Panc1 (cell line): Measurements from ENCODE around the gene CORO7.

ENCODE experiments used
- POLR2AphosphoS5 ChIP-seq: IDR thresholded peaks from 2 replicates; pipeline ENCODE4 v1.6.1; 2012; ENCODE audit warnings: mild to moderate bottlenecking, low read depth, low read length, moderate library complexity
- REST ChIP-seq, 2 experiments: IDR thresholded peaks; 2 replicates each; pipeline ENCODE4 v1.6.1; 2011 to 2012; ENCODE audit warnings: low read depth in 2 of 2, control low read depth in 1 of 2, low read length in 1 of 2, mild to moderate bottlenecking in 1 of 2, moderate library complexity in 1 of 2; ENCODE audit not compliant: insufficient read depth in 1 of 2
- SIN3A ChIP-seq: IDR thresholded peaks from 2 replicates; pipeline ENCODE4 v1.6.1; 2012; ENCODE audit warnings: low read depth, mild to moderate bottlenecking, low read length, moderate library complexity, borderline replicate concordance; ENCODE audit not compliant: insufficient read depth
- TCF7L2 ChIP-seq: IDR thresholded peaks from 2 replicates; pipeline ENCODE4 v1.6.1; 2011; ENCODE audit warnings: mild to moderate bottlenecking, low read depth, low read length, inconsistent platforms
- TF ChIP-seq, protein P1 (sequence below): fragments of 450-650 bp; IDR thresholded peaks from 2 replicates; pipeline ENCODE4 v1.5.1; 2017; ENCODE audit warnings: mild to moderate bottlenecking

DNA sequence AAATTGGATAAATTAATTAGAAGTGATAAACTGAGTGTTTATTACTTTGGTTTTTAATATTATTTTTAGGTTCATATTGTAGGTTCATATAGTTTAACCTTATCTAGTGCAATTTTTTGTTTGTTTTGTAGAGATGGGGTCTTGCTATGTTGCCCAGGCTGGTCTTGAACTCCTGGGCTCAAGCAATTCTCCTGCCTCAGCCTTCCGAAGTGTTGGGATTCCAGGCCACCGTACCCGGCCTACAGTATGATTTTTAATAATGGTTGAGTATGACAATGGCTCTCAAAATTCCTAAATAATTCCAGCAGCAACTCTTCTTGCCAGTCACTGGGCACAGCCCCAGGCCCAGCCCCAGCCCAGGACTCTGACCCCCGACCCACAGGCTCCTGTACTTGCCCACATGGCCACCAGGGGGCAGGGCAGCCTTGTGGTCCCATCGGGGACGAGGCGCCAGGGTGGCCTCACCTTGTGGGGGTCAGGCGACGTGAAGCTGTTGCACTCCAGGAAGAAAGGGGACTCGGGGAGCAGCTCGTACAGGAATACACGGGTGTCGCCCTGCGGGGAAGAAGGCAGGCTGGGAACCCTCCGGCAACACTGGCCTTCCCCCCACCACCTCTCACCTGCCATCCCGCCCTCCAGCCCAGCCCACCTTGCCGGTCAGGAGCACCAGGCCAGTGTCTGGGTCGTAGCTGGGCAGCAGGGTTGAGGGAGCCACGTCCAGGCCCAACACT lies 57.4 kb downstream of the CORO7 start:
- TF ChIP-seq, protein P1, sequence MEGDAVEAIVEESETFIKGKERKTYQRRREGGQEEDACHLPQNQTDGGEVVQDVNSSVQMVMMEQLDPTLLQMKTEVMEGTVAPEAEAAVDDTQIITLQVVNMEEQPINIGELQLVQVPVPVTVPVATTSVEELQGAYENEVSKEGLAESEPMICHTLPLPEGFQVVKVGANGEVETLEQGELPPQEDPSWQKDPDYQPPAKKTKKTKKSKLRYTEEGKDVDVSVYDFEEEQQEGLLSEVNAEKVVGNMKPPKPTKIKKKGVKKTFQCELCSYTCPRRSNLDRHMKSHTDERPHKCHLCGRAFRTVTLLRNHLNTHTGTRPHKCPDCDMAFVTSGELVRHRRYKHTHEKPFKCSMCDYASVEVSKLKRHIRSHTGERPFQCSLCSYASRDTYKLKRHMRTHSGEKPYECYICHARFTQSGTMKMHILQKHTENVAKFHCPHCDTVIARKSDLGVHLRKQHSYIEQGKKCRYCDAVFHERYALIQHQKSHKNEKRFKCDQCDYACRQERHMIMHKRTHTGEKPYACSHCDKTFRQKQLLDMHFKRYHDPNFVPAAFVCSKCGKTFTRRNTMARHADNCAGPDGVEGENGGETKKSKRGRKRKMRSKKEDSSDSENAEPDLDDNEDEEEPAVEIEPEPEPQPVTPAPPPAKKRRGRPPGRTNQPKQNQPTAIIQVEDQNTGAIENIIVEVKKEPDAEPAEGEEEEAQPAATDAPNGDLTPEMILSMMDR, result peak; percentile 96
- TF ChIP-seq POLR2AphosphoS5, result no peak
- no peak for TF ChIP-seq SIN3A
- TF ChIP-seq REST (IDR thresholded peaks at IDR 0.05; ENCODE audit: insufficient read depth in 1 of 2, low read depth in 2 of 2, low read length in 1 of 2), result no peak
- TF ChIP-seq TCF7L2, result no peak
